Kidney glomerular epithelial cell (primary cell): Measurements from ENCODE around the gene PKN1.
A peak's percentile ranks its signal among the peaks of the same experiment; 100 is the strongest.
"Not testable (repeated sequence)": the region's sequence is repeated elsewhere in the genome, so short reads cannot be mapped to it uniquely, and the experiment has no call there.

Source experiments
- DNase-seq: peaks from one replicate; lab custom pipeline; 2025; lab: John Stamatoyannopoulos, UW

PKN1 gene

GRCh38 chr19:14487370-14488125, 54.4 kb downstream of the PKN1 start:
- no peak for DNase-seq

GRCh38 chr19:14492756-14493337, 59.7 kb downstream of the PKN1 start:
- no peak for DNase-seq

GRCh38 chr19:14494411-14494810, 61.3 kb downstream of the PKN1 start:
- DNase-seq = no peak

GRCh38 chr19:14494910-14495671, 62.0 kb downstream of the PKN1 start:
- DNase-seq = no peak

- DNase-seq = no peak
Observed at GRCh38 chr19:14495672-14496028, 62.5 kb downstream of the PKN1 start.

- DNase-seq = peak; percentile 98
Observed at GRCh38 chr19:14496029-14496833, 63.1 kb downstream of the PKN1 start, which contains the start of gene GIPC1. TSS of gene GIPC1 (minus strand) at chr19:14496127. CDS start at chr19:14482976, 13,151 bp downstream.

- peak; percentile 83 for DNase-seq
Observed at GRCh38 chr19:14496834-14497227, 63.7 kb downstream of the PKN1 start.

GRCh38 chr19:14497228-14497921, 64.3 kb downstream of the PKN1 start:
- no peak for DNase-seq

- no peak for DNase-seq
Observed at GRCh38 chr19:14502334-14503092, 69.4 kb downstream of the PKN1 start.

GRCh38 chr19:14503285-14503684, 70.2 kb downstream of the PKN1 start:
- no peak for DNase-seq

GRCh38 chr19:14504575-14504974, 71.5 kb downstream of the PKN1 start:
- DNase-seq = not testable (repeated sequence)

GRCh38 chr19:14505488-14506239, 72.6 kb downstream of the PKN1 start:
- peak; percentile 18 for DNase-seq

GRCh38 chr19:14507704-14508542, 74.8 kb downstream of the PKN1 start:
- DNase-seq = peak; percentile 37

- DNase-seq = no peak
Observed at GRCh38 chr19:14510311-14511228, 77.5 kb downstream of the PKN1 start.

GRCh38 chr19:14511229-14511593, 78.1 kb downstream of the PKN1 start:
- DNase-seq = no peak

GRCh38 chr19:14512406-14512961, 79.4 kb downstream of the PKN1 start:
- no peak for DNase-seq

- DNase-seq = no peak
Observed at GRCh38 chr19:14514215-14514863, 81.2 kb downstream of the PKN1 start.
